NK-92 (cell line): ENCODE measurements around the gene RAB40A.

Experiments
- DNase-seq: peaks from one replicate; lab custom pipeline; 2025; ENCODE audit not compliant: unreplicated experiment; lab: John Stamatoyannopoulos, UW

The RAB40A gene, protein sequence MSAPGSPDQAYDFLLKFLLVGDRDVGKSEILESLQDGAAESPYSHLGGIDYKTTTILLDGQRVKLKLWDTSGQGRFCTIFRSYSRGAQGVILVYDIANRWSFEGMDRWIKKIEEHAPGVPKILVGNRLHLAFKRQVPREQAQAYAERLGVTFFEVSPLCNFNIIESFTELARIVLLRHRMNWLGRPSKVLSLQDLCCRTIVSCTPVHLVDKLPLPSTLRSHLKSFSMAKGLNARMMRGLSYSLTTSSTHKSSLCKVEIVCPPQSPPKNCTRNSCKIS

GRCh38 chrX:103519389-103519788 is at the start of gene RAB40A:
Gene RAB40A (minus strand): TSS chrX:103519489. CDS start chrX:103500756, 18,733 bp downstream.
- DNase-seq = no peak

DNA sequence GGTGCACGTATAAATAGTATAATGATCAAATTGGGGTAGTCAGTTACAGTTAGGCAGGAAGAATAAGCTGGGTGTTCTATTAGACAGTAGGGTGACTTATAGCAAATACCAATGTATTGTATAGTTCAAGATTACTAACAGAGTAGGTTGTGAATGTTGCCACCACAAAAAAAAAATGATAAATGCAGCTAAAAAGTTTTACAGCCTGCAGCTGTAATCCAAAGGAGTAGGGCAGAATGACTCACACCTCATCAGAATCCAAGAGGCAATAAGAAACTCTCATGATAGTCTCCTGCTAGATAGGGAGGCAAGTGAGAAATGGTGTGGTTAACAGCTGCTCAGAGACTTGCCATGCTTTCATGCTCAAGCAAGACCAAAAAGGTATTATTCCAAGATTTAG is 46.5 kb upstream of the RAB40A start:
- DNase-seq = no peak

- DNase-seq = no peak
Measured at GRCh38 chrX:103565197-103565596, 45.9 kb upstream of the RAB40A start.

GRCh38 chrX:103562801-103563200 is 43.5 kb upstream of the RAB40A start:
- DNase-seq = no peak

DNA sequence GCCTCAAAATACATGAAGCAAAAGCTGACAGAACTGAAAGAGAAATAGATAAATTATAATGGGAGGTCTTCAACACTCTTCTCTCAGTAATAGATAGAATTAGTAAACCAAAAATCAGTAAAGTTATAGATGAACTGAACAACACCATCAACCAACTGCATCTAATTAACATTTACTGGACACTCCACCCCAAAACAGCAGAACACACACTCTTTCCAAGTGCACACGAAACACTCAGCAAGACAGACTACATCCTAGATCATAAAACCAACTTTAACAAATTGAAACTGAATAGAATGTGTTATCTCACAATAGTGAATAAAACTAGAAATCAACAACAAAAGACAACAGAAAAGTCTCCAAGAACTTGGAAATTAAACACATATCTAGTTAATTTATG is 41.0 kb upstream of the RAB40A start:
- no peak for DNase-seq

DNA sequence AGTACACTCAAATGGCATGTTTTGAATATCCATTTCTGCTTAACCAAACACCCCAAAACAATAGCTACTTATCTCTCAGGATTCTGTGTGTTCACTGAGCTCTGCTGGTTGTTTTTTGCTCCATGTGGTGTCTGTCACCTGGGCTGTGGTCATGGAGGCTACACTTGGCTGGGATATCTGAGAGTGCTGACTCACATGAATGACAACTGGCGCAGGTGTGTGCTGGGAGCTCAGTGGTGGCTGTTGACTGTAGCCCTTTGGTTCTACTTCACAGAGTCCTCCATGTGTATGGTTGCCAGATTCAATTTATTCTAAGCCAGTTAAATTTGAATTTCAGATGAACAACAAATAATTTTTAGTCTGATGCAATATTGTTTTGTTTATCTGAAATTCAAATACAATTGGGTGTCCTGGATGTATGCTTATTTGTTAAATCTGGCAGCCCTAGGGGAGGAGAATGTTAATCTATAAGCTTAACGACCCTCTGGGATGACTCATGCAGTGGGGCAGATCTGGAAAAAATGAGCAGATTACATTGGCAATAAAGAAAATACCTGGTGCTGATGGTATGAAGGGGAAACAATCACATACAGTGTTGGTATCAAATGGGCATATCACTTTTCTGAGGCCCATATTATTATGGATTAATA is 37.8 kb upstream of the RAB40A start:
- DNase-seq = no peak

- DNase-seq = no peak
Measured at GRCh38 chrX:103554687-103555424, 35.6 kb upstream of the RAB40A start.

DNA sequence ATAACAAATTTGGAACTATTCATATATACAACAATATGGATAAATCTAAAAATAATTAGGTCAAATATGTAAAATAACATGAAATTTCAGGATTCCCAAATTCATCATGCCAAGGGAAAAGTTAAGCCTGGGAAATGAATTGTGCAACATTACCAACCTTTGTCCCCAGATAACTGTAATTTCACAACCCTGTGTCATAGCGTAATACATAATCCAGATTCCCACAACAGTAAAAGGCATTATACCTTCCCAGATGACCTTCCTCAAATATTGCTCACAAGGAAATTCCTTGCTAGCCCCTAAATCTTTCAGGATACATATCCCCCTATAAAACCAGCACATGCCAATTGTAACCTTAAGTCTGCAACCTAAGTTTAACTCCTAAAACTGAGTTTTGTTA is 32.9 kb upstream of the RAB40A start:
- no peak for DNase-seq

DNA sequence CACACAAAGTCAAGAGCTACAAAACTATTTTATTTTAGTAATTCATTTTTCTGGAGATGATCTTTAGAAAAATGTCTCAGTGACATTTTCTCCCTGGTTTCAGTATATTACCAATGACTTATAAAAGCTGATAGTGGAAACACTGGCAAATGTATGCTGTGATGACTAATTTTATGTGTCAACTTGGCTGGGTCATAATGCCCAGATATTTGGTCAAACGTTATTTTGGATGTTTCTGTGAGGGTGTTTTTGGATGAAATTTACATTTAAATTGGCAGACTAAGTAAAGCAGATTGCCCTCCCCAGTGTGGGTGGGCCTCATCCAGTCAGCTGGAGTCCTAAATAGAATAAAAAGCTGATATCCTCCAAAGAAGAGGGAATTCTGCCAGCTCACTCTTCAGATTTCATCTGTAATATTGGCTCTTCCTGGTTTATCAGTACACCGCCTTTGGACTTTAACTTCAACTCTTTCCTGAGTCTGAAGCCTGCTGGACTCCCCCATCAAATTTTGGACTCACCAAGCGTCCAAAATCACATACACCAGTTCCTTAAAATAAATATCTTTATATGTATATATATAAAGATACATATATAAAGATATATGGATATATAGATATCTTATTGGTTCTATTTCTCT is 31.2 kb upstream of the RAB40A start:
- no peak for DNase-seq

DNA sequence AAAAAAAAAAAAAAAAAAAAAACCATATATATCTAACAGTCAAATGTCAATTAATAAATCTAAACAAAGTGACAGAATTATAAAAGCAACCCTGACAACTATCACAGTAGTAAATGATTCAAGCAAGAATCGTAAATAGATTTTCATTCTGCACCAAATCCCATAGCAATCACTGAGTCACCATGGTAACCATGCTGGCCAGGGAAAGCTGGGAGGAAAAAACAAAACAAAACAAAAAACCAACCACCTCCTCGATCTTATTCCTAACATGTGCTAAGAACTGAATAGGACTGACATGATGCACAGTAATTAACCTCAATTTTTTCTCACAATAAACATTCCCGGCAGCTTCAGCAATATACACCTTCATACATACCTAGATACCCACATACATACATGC is 30.6 kb upstream of the RAB40A start:
- no peak for DNase-seq

DNA sequence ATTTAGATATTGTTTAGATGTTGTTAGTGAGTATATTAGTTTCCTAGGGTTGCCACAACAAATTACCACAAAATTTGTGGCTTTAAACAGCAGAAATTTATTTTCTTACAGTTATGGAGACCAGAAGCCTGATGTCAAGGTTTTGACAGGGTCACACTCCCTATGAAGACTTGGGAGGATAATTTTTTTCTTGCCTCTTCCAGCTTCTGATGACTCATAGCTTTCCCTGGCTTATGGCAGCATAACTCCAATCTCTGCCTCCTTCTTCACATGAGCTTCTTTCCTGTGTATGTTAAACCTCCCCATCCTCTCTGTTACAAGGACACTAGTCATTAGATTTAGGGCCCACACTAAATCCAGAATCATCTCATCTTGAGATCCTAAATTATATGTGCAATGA is 20.9 kb upstream of the RAB40A start:
- no peak for DNase-seq

GRCh38 chrX:103539695-103540094 is 20.4 kb upstream of the RAB40A start:
- DNase-seq = no peak

GRCh38 chrX:103538728-103539127 is 19.4 kb upstream of the RAB40A start:
- no peak for DNase-seq

- no peak for DNase-seq
Measured at GRCh38 chrX:103537871-103538387, 18.6 kb upstream of the RAB40A start.

GRCh38 chrX:103536732-103537131 is 17.4 kb upstream of the RAB40A start:
- DNase-seq = no peak

DNA sequence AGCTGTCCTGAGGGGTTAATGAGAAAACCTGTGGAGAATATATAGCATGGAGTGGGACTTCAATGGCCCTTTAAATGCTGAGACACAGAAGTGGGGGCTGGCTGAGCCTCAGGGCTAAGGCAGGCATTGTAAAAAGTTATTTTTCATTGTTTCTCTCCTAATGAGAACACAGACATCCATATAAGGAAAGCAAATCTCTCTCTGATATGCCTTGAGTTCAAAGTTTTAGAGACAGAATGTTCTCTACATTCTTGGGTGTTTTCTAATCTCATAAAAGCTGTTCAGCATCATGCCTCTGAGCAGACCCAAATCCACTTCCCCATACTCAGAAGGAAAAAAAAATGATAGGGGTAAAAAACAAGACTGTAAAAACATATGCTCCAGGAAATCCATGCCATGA is 16.8 kb upstream of the RAB40A start:
- DNase-seq = no peak

GRCh38 chrX:103535206-103535605 is 15.9 kb upstream of the RAB40A start:
- no peak for DNase-seq

DNA sequence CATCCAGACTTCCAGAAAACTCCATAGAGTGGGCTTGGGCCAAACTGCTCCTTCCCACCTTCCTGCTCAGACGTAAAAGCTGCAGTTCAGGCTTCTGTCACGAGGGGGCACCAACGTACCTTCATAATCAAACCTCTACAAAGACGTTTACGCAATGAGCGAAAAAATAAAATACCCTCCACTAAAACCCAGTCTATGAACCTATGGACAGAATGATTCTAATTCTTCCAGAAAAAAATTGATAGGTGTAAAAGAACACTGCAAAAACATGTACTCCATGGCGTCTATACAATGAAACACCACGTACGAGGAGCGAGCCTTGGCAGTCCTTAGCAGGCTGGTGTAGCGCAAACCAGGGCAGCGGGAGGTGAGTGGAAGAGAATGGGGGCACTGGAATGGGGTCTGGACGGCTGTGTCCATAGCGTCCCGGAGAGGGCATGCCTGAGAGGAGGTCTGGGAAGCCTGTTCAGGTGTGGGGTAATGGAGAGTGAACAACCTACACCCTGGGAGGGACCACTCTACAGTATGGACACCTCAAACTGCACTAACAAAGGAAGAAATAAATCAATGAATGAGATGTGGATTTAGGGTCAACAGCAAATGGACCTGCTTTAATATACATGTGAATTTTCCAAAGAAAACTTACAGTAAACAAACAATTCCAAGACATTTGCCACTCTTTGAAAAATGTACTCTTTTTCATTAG is 14.4 kb upstream of the RAB40A start:
- DNase-seq = no peak

- DNase-seq = no peak
Measured at GRCh38 chrX:103531002-103531401, 11.7 kb upstream of the RAB40A start.

DNA sequence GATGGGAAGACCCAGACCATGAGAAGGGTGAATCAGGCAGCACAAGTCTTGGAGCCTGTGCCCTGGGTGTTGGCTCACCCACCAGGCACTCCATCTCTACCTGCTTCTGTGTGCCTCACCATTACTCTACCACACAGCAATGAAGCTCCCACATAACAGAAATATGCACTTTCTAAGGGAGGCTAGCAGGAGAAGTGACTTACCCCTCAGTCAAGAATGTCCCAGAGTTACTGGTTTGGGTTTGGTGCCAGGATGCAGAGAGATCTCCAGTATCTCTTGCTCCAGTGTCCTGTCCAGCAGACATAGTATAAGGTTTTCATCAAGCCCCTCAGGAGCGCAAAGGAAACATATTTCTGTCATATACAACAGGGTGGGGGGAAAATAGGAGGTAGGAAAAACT is 11.3 kb upstream of the RAB40A start:
- no peak for DNase-seq

GRCh38 chrX:103529550-103529949 is 10.3 kb upstream of the RAB40A start:
- no peak for DNase-seq
